MM.1S (cell line): ENCODE measurements around the gene COPG1.
A peak's percentile ranks its signal among the peaks of the same experiment; 100 is the strongest.

ENCODE experiments used
- DNase-seq: peaks from one replicate; pipeline ENCODE4 v3.0.0-alpha.2; 2015
- H2AFZ ChIP-seq: fragments of 300-600 bp; sonication (generic); 2 replicates; pipeline ENCODE4 v1.6.0; 2016; ENCODE audit warnings: antibody characterized with exemption, low read length
- H3F3A ChIP-seq: fragments of 300-600 bp; sonication (generic); 2 replicates; pipeline ENCODE4 v1.6.1; 2016; ENCODE audit warnings: mild to moderate bottlenecking, antibody characterized with exemption, low read length, moderate library complexity, mixed read lengths; ENCODE audit not compliant: insufficient read depth
- H3K27ac ChIP-seq: fragments of 300-600 bp; sonication (generic); 2 replicates; pipeline ENCODE4 v1.5.1; 2016; ENCODE audit warnings: mild to moderate bottlenecking, low read length
- H3K27me3 ChIP-seq: fragments of 300-600 bp; sonication (generic); replicated peaks from 2 replicates; pipeline ENCODE4 v1.6.0; 2016; ENCODE audit warnings: low read length; ENCODE audit not compliant: insufficient read depth
- H3K36me3 ChIP-seq: fragments of 300-600 bp; sonication (generic); replicated peaks from 2 replicates; pipeline ENCODE4 v1.6.1; 2016; ENCODE audit warnings: mild to moderate bottlenecking, low read length, mixed read lengths; ENCODE audit not compliant: insufficient read depth
- H3K4me1 ChIP-seq: fragments of 300-600 bp; sonication (generic); 2 replicates; pipeline ENCODE4 v1.6.1; 2016; ENCODE audit warnings: low read length, mixed read lengths
- H3K4me2 ChIP-seq: fragments of 300-600 bp; sonication (generic); 2 replicates; pipeline ENCODE4 v1.6.0; 2016; ENCODE audit warnings: low read depth, low read length
- H3K4me3 ChIP-seq: fragments of 300-600 bp; sonication (generic); 2 replicates; pipeline ENCODE4 v1.5.1; 2016; ENCODE audit warnings: low read length, mixed read lengths
- H3K79me2 ChIP-seq: fragments of 300-600 bp; sonication (generic); 2 replicates; pipeline ENCODE4 v1.6.1; 2016; ENCODE audit warnings: mixed run types, low read length, mixed read lengths
- H3K9ac ChIP-seq: fragments of 300-600 bp; sonication (generic); 2 replicates; pipeline ENCODE4 v1.6.1; 2016; ENCODE audit warnings: low read length, mixed read lengths
- H3K9me2 ChIP-seq: fragments of 300-600 bp; sonication (generic); replicated peaks from 2 replicates; pipeline ENCODE4 v1.6.1; 2016; ENCODE audit warnings: mild to moderate bottlenecking, low read length, mixed read lengths; ENCODE audit not compliant: insufficient read depth
- H3K9me3 ChIP-seq: fragments of 300-600 bp; sonication (generic); replicated peaks from 2 replicates; pipeline ENCODE4 v1.6.1; 2016; ENCODE audit warnings: mild to moderate bottlenecking, low read length, mixed read lengths; ENCODE audit not compliant: insufficient read depth
- H4K20me1 ChIP-seq: fragments of 300-600 bp; sonication (generic); 2 replicates; pipeline ENCODE4 v1.6.1; 2016; ENCODE audit warnings: mild to moderate bottlenecking, low read length, moderate library complexity, mixed read lengths; ENCODE audit not compliant: insufficient read depth
- EZH2 ChIP-seq: fragments of 300-600 bp; sonication (generic); optimal IDR thresholded peaks from 2 replicates; pipeline ENCODE3; 2017; ENCODE audit warnings: low read depth, mild to moderate bottlenecking, antibody characterized with exemption, low read length, mixed read lengths
- EZH2phosphoT487 ChIP-seq: fragments of 300-600 bp; sonication (generic); IDR thresholded peaks from 2 replicates; pipeline ENCODE4 v1.6.1; 2018; ENCODE audit warnings: antibody characterized with exemption, low read length
- TF ChIP-seq, protein P1 (sequence below): fragments of 300-600 bp; sonication (generic); IDR thresholded peaks from 2 replicates; pipeline ENCODE4 v1.5.1; 2016; ENCODE audit warnings: antibody characterized with exemption, low read length, mixed read lengths

COPG1 gene

DNA sequence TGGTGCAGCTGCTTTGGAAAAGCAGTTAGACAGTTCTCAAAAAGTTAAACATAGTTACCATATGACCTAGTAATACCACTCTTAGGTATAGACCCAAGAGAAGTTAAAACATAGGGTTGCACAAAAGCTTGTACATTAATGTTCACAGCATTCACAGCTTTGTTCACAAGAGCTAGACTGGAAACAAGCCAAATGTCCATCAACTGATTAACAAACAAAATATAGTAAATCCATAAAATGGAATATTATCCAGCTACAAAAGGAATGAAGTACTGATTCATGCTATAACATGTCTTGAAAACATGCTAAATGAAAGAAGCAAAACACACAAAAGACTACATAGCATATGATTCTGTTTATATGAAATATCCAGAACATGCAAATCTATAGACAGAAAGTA, 2.8 kb upstream of the COPG1 start:
- no peak for DNase-seq
- H3K27ac ChIP-seq = no peak overlapping the region

DNA sequence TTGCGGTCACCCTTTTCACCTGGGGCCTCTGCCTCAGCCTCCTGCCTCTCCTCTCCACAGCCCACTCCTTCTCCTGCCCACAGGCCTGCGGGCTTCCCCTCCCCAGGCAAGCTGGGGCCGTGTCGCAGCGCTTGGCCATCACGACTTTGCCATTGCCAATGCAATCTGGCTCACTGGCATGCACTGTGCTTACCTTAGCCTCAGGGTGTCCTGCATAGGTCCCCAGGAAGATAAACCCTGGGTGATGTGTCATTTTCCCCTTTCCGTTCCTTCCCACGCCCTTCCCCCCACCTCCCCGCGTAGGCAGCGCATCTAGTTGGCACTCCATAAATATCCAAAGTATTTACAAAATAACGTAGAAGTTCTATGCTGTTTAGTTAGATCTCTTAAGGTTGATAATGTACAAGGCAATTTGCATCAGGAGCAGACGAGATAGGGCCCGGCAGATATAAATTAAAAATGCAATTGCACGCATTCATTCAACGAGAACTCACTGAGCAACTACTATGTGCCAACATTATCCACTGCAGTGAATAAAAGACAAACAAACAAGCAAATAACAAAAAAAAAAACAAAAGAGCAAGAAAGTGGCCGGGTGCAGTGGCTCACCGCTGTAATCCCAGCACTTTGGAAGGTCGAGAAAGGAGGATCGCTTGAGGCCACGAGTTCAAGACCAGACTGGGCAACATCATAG, 973 bp upstream of the COPG1 start:
- no peaks in the 10 kb centered on the region for H3K9me2 ChIP-seq
- DNase-seq = no peak
- peaks cover 56% of the 10 kb centered on the region for H3K79me2 ChIP-seq
- no peak for TF ChIP-seq EZH2
- no peak for TF ChIP-seq EZH2phosphoT487
- TF ChIP-seq, protein P1, sequence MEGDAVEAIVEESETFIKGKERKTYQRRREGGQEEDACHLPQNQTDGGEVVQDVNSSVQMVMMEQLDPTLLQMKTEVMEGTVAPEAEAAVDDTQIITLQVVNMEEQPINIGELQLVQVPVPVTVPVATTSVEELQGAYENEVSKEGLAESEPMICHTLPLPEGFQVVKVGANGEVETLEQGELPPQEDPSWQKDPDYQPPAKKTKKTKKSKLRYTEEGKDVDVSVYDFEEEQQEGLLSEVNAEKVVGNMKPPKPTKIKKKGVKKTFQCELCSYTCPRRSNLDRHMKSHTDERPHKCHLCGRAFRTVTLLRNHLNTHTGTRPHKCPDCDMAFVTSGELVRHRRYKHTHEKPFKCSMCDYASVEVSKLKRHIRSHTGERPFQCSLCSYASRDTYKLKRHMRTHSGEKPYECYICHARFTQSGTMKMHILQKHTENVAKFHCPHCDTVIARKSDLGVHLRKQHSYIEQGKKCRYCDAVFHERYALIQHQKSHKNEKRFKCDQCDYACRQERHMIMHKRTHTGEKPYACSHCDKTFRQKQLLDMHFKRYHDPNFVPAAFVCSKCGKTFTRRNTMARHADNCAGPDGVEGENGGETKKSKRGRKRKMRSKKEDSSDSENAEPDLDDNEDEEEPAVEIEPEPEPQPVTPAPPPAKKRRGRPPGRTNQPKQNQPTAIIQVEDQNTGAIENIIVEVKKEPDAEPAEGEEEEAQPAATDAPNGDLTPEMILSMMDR = no peak
- no peaks in the 10 kb centered on the region for H4K20me1 ChIP-seq
- H2AFZ ChIP-seq = peak overlapping the region; percentile 76; the same call in 1 of the 2 replicates
- peaks cover 6% of the 10 kb centered on the region; the same call in 1 of the 2 replicates for H3K36me3 ChIP-seq
- H3K9me3 ChIP-seq = no peaks in the 10 kb centered on the region
- H3K27ac ChIP-seq = peak overlapping the region; percentile 61; the same call in 1 of the 2 replicates
- H3F3A ChIP-seq = no peaks in the 10 kb centered on the region
- H3K27me3 ChIP-seq = no peaks in the 10 kb centered on the region
- H3K9ac ChIP-seq = peak overlapping the region; percentile 98; the same call in 1 of the 2 replicates
- H3K4me2 ChIP-seq = peak overlapping the region; percentile 55
- H3K4me1 ChIP-seq = peaks cover 23% of the 10 kb centered on the region
- H3K4me3 ChIP-seq = peak overlapping the region; percentile 95

More for the DNA sequence above, 2.8 kb upstream of the COPG1 start:
- H3K4me3 ChIP-seq = no peak overlapping the region
- no peak overlapping the region for H2AFZ ChIP-seq
- no peaks in the 10 kb centered on the region for H4K20me1 ChIP-seq
- H3K9me2 ChIP-seq = no peaks in the 10 kb centered on the region
- H3F3A ChIP-seq = no peaks in the 10 kb centered on the region
- H3K9me3 ChIP-seq = no peaks in the 10 kb centered on the region
- H3K9ac ChIP-seq = no peak overlapping the region
- peaks cover 16% of the 10 kb centered on the region for H3K4me1 ChIP-seq
- H3K79me2 ChIP-seq = peaks cover 38% of the 10 kb centered on the region
- no peaks in the 10 kb centered on the region for H3K36me3 ChIP-seq
- H3K27me3 ChIP-seq = no peaks in the 10 kb centered on the region
- H3K4me2 ChIP-seq = no peak overlapping the region
- TF ChIP-seq EZH2 (no peak), EZH2phosphoT487 (no peak)
- TF ChIP-seq, protein P1 = no peak

DNA sequence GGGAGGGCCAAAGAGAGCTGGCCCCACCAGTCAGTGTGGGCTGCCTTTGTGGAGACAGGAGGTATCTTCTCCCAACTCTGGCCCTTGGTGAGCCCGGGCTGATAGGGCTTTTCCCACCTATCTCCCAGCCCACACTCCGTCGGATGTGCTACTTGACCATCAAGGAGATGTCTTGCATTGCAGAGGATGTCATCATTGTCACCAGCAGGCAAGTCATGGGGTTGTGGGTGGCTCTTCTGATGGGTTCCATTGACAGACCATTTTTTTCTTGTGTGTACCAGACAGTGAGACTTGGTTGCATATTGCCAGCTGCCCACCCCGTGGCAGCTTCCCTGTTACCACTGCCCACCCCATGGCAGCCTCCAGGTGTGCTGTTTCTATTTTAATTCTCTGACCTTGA, 3.3 kb downstream of the COPG1 start:
- Histone ChIP-seq H2AFZ (no peak overlapping the region), H3K27me3 (no peaks in the 10 kb centered on the region), H3K4me2 (no peak overlapping the region), H3K9me3 (no peaks in the 10 kb centered on the region), H3K36me3 (peaks cover 6% of the 10 kb centered on the region), H3K27ac (no peak overlapping the region), H3K79me2 (peaks cover 63% of the 10 kb centered on the region), H3K4me3 (no peak overlapping the region), H3F3A (no peaks in the 10 kb centered on the region), H3K9ac (no peak overlapping the region), H4K20me1 (no peaks in the 10 kb centered on the region), H3K4me1 (peaks cover 18% of the 10 kb centered on the region), H3K9me2 (no peaks in the 10 kb centered on the region)
- no peak for TF ChIP-seq EZH2
- no peak for DNase-seq

DNA sequence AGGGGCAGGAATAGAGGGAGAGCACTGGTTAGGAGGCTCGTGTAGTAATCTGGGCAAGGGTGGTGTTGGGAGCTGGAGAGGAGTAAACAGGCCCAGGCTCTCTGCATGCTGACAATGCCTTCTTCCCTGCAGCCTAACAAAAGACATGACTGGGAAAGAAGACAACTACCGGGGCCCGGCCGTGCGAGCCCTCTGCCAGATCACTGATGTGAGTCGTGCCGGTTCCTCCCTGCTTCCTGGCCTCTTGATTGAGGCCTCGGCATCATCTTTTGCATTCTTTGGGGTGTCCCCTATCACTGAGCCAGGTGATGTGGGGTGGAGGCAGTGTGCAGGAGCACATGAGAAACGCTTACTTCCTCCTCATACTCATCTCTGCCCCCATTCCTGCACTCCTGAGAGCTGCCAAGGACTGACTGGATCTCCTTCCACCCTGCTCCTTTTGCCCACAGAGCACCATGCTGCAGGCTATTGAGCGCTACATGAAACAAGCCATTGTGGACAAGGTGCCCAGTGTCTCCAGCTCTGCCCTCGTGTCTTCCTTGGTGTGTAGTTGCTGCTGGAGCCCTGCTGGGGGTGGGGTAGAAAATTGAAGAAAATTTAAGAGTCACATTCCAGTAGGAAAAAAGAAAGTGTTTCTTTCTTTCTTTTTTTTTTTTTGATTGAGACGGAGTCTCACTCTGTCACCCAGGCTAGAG, 5.3 kb downstream of the COPG1 start:
- H3K36me3 ChIP-seq = peaks cover 6% of the 10 kb centered on the region
- no peak for DNase-seq
- H4K20me1 ChIP-seq = no peaks in the 10 kb centered on the region
- H2AFZ ChIP-seq = no peak overlapping the region
- H3K9me3 ChIP-seq = no peaks in the 10 kb centered on the region
- H3K27me3 ChIP-seq = no peaks in the 10 kb centered on the region
- H3K9me2 ChIP-seq = no peaks in the 10 kb centered on the region
- H3K9ac ChIP-seq = no peak overlapping the region
- H3K4me2 ChIP-seq = no peak overlapping the region
- H3K79me2 ChIP-seq = peaks cover 49% of the 10 kb centered on the region
- H3K27ac ChIP-seq = no peak overlapping the region
- H3K4me1 ChIP-seq = peaks cover 12% of the 10 kb centered on the region; the same call in 1 of the 2 replicates
- no peak for TF ChIP-seq EZH2phosphoT487
- TF ChIP-seq, protein P1 = no peak
- TF ChIP-seq EZH2 = no peak
- H3K4me3 ChIP-seq = no peak overlapping the region
- no peaks in the 10 kb centered on the region for H3F3A ChIP-seq
